ENCODE results near the gene PALLD. TPM values are rescaled to one million over a fixed set of nuclear protein-coding genes. Genes with fewer than 3 reads are reported as not detected.
A peak's percentile ranks its signal among the peaks of the same experiment; 100 is the strongest.

Gene PALLD
- total RNA-seq, 1 donor from 2014 or later = 58.7 TPM

GRCh38 chr4:168551945-168552695, 55.3 kb downstream of the PALLD start:
- no peak for TF ChIP-seq CTCF (conservative IDR thresholded peaks at IDR 0.05)
- H3K27me3 Mint-ChIP-seq (ENCODE audit: low read depth) = no peaks in the 10 kb centered on the region
- no peaks in the 10 kb centered on the region for H3K9me3 Mint-ChIP-seq
- DNase-seq (ENCODE audit: low read depth, low spot score) = no peak
- H3K4me1 Mint-ChIP-seq = no peaks in the 10 kb centered on the region
- no peaks in the 10 kb centered on the region for H3K36me3 Mint-ChIP-seq (ENCODE audit: low read depth)
- no peak overlapping the region for H3K27ac Mint-ChIP-seq (ENCODE audit: unreplicated experiment)
- H3K4me3 Mint-ChIP-seq = no peak overlapping the region

GRCh38 chr4:168553714-168554370, 57.0 kb downstream of the PALLD start:
- no peak overlapping the region for H3K27ac Mint-ChIP-seq (ENCODE audit: unreplicated experiment)
- H3K4me1 Mint-ChIP-seq = no peaks in the 10 kb centered on the region
- H3K9me3 Mint-ChIP-seq = no peaks in the 10 kb centered on the region
- DNase-seq (ENCODE audit: low read depth, low spot score) = no peak
- H3K4me3 Mint-ChIP-seq = no peak overlapping the region
- no peak for TF ChIP-seq CTCF (conservative IDR thresholded peaks at IDR 0.05)
- no peaks in the 10 kb centered on the region for H3K36me3 Mint-ChIP-seq (ENCODE audit: low read depth)
- H3K27me3 Mint-ChIP-seq (ENCODE audit: low read depth) = no peaks in the 10 kb centered on the region

- peak; percentile 19 for TF ChIP-seq CTCF (conservative IDR thresholded peaks at IDR 0.05)
- no peak overlapping the region for H3K27ac Mint-ChIP-seq (ENCODE audit: unreplicated experiment)
- H3K4me1 Mint-ChIP-seq = peaks cover 4% of the 10 kb centered on the region
- H3K4me3 Mint-ChIP-seq = no peak overlapping the region
- DNase-seq (ENCODE audit: low read depth, low spot score) = no peak
- no peaks in the 10 kb centered on the region for H3K9me3 Mint-ChIP-seq
- no peaks in the 10 kb centered on the region for H3K27me3 Mint-ChIP-seq (ENCODE audit: low read depth)
- H3K36me3 Mint-ChIP-seq (ENCODE audit: low read depth) = no peaks in the 10 kb centered on the region
Measured at GRCh38 chr4:168555437-168555836, 58.6 kb downstream of the PALLD start.

- no peak overlapping the region for H3K4me3 Mint-ChIP-seq
- H3K27ac Mint-ChIP-seq (ENCODE audit: unreplicated experiment) = no peak overlapping the region
- no peaks in the 10 kb centered on the region for H3K36me3 Mint-ChIP-seq (ENCODE audit: low read depth)
- H3K9me3 Mint-ChIP-seq = no peaks in the 10 kb centered on the region
- no peaks in the 10 kb centered on the region for H3K27me3 Mint-ChIP-seq (ENCODE audit: low read depth)
- no peak for TF ChIP-seq CTCF (conservative IDR thresholded peaks at IDR 0.05)
- DNase-seq (ENCODE audit: low read depth, low spot score) = no peak
- peaks cover 6% of the 10 kb centered on the region for H3K4me1 Mint-ChIP-seq
Measured at GRCh38 chr4:168557658-168558057, 60.8 kb downstream of the PALLD start.

- H3K36me3 Mint-ChIP-seq (ENCODE audit: low read depth) = no peaks in the 10 kb centered on the region
- no peaks in the 10 kb centered on the region for H3K27me3 Mint-ChIP-seq (ENCODE audit: low read depth)
- no peak for DNase-seq (ENCODE audit: low read depth, low spot score)
- H3K27ac Mint-ChIP-seq (ENCODE audit: unreplicated experiment) = no peak overlapping the region
- TF ChIP-seq CTCF (conservative IDR thresholded peaks at IDR 0.05) = no peak
- H3K9me3 Mint-ChIP-seq = no peaks in the 10 kb centered on the region
- H3K4me3 Mint-ChIP-seq = no peak overlapping the region
- peaks cover 6% of the 10 kb centered on the region for H3K4me1 Mint-ChIP-seq
Measured at GRCh38 chr4:168558599-168558998, 61.7 kb downstream of the PALLD start.

Data from neural crest cell (in vitro differentiated cells).